MV-4-11 (cell line): ENCODE data around the gene ARL16.

Experiments
- DNase-seq: peaks from one replicate; lab custom pipeline; 2025; lab: John Stamatoyannopoulos, UW

The ARL16 gene

GRCh38 chr17:81644496-81644895 is 39.1 kb downstream of the ARL16 start:
- DNase-seq, result no peak

GRCh38 chr17:81641825-81642489 is 41.6 kb downstream of the ARL16 start:
- no peak for DNase-seq

GRCh38 chr17:81640011-81640410 is 43.6 kb downstream of the ARL16 start:
- no peak for DNase-seq

- DNase-seq, result no peak
Measured at GRCh38 chr17:81638683-81639082, 44.9 kb downstream of the ARL16 start.

- peak; percentile 59 for DNase-seq
Measured at GRCh38 chr17:81636505-81637288, 46.9 kb downstream of the ARL16 start, which contains the start of the genes NPLOC4 and TSPAN10. Gene NPLOC4 (minus strand): TSS chr17:81637112. CDS start chr17:81636930, 182 bp downstream. Gene TSPAN10 (plus strand): TSS chr17:81637196. CDS start chr17:81642413, 5,217 bp downstream.

GRCh38 chr17:81635973-81636504 is 47.6 kb downstream of the ARL16 start:
- DNase-seq, result no peak

GRCh38 chr17:81635431-81635830 is 48.2 kb downstream of the ARL16 start:
- DNase-seq, result no peak

GRCh38 chr17:81631482-81631881 is 52.1 kb downstream of the ARL16 start:
- peak; percentile 38 for DNase-seq
